Smooth muscle cell (in vitro differentiated cells): Measurements from ENCODE around the gene DUSP14. TPM values are rescaled to one million over a fixed set of nuclear protein-coding genes. Genes with fewer than 3 reads are reported as not detected.

Source experiments
- polyA plus RNA-seq: library from polyadenylated mRNA; unstranded; fragments of >200 nt; fragmentation: Nextera tagmentation; extraction: Ambion mirVana; gene quantifications from 2 replicates; pipeline ENCODE4 v1.2.1, GENCODE V29; 2016
- total RNA-seq: library from RNA; depleted of rRNA; stranded (reverse); fragments of >200 nt; gene quantifications from 2 replicates; pipeline ENCODE4 v1.2.3, GENCODE V29; 2014

DUSP14 gene
- total and polyA plus RNA-seq, 2 experiments from 2014 or later = 40.4 to 47.1 TPM

Other genes starting within 250 kb of the DUSP14 start
- gene C17orf78, start 113.9 kb upstream of the DUSP14 start, total RNA-seq = not detected in 2 replicates
- not detected in 2 replicates for gene C17orf78, start 113.9 kb upstream of the DUSP14 start, polyA plus RNA-seq
- gene ACACA, start 83.1 kb upstream of the DUSP14 start, total RNA-seq = 33.9 and 38.9 TPM in 2 replicates
- gene ACACA, start 83.1 kb upstream of the DUSP14 start, polyA plus RNA-seq = 16.4 and 21.4 TPM in 2 replicates
- gene TADA2A, start 83.0 kb upstream of the DUSP14 start, total RNA-seq = 10.8 and 11.8 TPM in 2 replicates
- gene TADA2A, start 83.0 kb upstream of the DUSP14 start, polyA plus RNA-seq = 6.0 and 9.7 TPM in 2 replicates
- gene SYNRG, start 119.5 kb downstream of the DUSP14 start, total RNA-seq = 18.9 and 19.5 TPM in 2 replicates
- gene SYNRG, start 119.5 kb downstream of the DUSP14 start, polyA plus RNA-seq = 16.2 and 17.9 TPM in 2 replicates
- gene DDX52, start 153.6 kb downstream of the DUSP14 start, total RNA-seq = 26.0 and 28.2 TPM in 2 replicates
- 18.7 and 24.0 TPM in 2 replicates for gene DDX52, start 153.6 kb downstream of the DUSP14 start, polyA plus RNA-seq